DMS 273 (cell line): ENCODE data around the gene CCL3.
"Not testable (repeated sequence)": the region's sequence is repeated elsewhere in the genome, so short reads cannot be mapped to it uniquely, and the experiment has no call there.

Experiments
- DNase-seq: peaks from one replicate; lab custom pipeline; 2025; ENCODE audit not compliant: unreplicated experiment; lab: John Stamatoyannopoulos, UW

The CCL3 gene

DNA sequence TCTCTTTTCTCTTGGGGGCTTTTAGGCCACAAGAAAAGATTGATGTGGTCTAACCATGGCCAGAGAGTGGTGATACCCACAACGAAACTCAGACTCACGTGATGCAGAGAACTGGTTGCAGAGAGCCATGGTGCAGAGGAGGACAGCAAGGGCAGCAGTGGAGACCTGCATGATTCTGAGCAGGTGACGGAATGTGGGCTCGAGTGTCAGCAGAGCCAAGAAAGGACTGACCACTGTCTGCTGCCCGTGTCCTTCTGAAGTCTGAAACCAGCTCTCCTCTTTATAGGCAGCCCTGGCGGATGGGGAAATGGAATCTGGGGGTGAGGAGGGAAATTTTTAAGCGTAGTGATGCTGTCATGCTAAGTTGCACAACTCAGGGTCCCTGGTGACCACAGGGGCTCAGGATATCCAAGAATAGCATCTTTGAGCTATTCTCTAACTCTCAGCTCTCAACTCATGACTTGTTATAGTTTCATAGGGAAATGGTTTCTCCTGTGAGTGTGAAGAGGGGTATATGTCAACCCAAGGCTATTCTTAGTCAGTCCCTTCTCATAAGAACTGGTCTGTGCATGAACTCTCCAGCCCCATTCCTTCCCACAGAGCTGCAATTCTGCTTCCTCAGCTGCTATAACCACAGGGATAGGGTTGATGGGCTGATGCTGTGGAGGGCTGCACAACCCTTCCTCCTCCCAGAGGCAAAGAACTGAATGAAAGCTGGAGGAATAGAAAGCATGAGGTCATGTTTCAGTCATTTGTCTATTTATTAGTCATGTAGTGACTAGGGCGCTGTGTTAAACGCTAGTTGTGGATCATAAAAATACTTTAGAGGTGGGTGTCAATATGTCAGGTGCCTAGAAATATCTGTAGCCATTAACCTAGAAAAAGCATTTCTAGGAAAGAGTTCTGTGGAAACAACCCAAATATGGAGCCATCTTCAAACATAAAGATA, at the start of gene CCL3:
TSS of gene CCL3 (minus strand) at position 256 of the 949 bp plus-strand sequence. CDS start at position 171, 85 bp downstream.
- DNase-seq: no peak

- no peak for DNase-seq
These were observed 46.5 kb upstream of the CCL3 start for GRCh38 chr17:36136439-36136838.

DNA sequence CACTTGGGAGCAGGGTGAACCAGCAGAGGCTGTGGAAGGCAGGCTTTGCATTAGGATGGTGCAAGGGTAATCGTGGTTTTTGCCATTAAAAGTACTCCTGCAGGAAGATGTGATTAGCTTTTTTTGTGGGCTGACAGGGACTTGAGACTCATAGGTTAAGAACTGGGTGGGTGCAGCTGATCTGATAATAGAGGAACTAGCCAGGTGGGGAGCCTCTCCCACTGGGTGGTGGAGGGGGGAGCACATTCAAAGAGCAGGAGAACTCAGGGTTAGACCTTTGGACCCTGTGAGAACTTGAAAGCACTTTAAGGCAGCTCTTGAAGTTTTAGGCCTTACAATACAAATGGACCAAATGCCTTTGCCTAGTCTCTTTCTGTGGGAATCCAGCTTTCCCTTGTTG, 46.1 kb upstream of the CCL3 start:
- no peak for DNase-seq

- DNase-seq: no peak
These were observed 45.5 kb upstream of the CCL3 start for GRCh38 chr17:36135465-36135864.

DNA sequence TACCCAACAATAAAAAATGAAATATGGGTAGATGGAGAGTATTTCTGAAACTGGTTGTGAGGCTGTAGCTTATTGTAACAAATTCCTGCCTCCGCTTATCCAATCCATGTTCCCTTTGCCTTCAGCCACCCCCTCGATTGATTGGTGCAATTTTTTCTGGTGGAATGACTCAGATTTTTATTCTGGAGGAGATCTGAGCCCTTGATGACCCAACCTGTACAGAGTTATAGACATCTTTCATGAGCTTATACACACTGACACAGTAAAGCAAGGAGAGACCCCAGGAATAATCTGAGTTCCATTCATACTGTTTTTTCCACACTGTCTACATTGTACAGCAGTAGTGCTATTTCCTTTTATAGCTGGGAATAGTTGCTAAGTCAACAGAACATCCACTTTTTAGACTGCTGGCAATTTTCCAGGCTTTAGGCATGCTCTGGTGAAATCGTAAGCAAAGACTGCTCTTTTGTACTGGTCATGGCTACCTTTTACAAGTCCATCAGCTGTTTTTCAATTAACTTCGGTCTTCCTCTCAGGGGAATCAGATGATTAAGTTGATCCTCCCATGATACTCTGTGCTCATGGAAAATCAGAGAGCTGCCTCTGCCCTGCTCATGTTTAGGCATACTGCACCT, 43.8 kb upstream of the CCL3 start:
- DNase-seq: no peak

- DNase-seq: no peak
These were observed 42.5 kb upstream of the CCL3 start for GRCh38 chr17:36132421-36132831.

DNA sequence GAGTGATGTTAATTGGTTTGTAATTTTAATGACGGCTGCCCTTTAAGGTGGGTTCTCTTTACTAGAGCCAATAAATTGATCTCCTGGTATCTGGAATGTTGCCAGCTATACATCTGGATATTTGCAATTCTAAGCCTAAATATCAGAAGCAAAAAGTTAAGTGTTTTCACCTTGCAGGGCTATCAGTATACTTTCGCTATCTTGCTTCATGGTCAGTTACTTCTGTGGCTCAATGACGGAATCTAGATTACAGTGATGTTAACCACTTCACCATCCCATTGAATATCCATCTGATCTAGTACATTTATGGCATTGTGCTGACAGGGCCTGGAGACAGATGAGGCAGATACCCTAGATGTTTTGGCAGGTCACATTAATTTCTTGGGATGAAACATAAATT, 42.0 kb upstream of the CCL3 start:
- no peak for DNase-seq

- no peak for DNase-seq
These were observed 41.5 kb upstream of the CCL3 start for GRCh38 chr17:36131421-36131820.

GRCh38 chr17:36130346-36130745, 40.4 kb upstream of the CCL3 start:
- DNase-seq: no peak

GRCh38 chr17:36129616-36130015, 39.7 kb upstream of the CCL3 start:
- DNase-seq: no peak

- no peak for DNase-seq
These were observed 38.6 kb upstream of the CCL3 start for GRCh38 chr17:36128411-36128978.

- no peak for DNase-seq
These were observed 38.0 kb upstream of the CCL3 start for GRCh38 chr17:36127911-36128310.

DNA sequence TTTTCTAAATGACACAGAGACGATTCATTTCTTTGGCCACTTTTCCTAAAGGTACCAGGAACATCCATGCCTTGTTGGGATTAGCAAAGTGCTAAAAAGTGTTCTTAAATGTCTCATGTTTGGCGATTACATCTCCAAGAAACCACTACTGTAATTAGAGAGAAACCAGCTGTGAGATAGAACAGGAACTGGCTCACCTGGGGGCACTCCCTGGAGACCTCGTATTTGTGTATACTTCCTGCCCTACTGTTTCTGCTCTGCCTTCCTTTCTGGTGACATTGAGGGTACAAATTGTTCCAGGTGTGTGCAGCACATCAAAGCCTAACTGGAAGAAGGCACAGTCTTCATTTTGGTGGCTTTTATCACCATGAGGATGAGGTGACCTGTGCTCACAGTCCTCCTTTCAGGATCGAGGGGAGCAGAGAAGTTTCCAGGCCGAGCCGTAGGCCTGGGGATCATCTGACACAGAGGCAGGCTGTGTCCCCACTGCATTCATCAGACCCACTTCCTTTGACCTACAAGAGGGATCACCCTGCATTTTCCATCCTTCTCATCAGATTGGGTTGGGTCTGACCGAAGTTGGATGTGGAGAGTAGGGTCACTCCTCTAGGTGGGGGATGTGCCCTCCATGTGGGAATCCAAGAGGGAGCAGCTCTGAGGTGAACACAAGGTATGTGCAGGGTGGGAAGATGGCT, 37.4 kb upstream of the CCL3 start:
- no peak for DNase-seq

DNA sequence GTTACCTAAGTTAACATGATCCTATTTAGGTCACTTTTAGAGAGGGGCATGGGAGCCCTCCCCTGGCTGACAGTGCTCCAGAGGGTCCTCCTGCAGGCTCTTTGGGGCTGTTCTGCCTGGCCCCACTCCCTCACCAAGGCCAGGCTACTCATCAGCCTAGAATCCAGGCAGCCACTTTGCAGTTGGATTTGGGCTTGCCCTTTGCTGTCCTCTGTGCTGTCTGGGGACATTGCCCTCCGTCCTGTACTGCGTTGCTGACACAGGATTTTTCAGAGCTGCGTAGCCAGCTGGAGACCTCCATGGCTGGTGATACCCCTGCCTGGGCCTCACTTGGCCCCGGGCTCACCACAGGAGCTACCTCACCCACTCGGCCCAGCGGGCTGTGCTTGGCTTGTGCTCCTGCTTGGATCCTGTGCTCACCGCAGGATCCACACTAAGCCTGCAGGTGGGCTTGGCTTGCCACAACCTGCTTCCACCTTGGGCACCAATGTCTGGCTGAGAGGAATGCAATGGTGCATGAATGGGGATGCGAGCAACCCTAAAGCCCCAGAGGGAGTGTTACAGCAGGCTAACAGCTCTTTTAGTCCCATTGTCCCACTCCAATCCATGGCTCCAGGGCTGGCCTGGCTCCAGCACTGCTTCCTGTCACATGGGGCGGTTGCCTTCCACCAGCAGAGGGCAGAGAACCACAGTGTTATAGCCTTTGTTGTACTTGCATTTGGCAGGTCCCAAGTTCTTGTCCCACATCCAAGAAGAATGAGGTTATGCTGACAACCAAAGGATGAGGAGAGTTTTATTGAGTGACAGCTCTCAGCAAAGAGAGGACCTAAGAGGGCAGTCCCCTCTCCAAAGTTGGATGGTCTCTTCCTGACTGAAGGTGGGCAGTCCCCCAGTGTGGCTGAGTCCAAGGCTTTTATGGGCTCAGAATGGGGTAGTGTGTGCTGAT, 35.2 kb upstream of the CCL3 start:
- peak; percentile 23 for DNase-seq

- DNase-seq: no peak
These were observed 33.5 kb upstream of the CCL3 start for GRCh38 chr17:36123431-36123830.

- not testable (repeated sequence) for DNase-seq
These were observed 31.2 kb upstream of the CCL3 start for GRCh38 chr17:36121099-36121498.

DNA sequence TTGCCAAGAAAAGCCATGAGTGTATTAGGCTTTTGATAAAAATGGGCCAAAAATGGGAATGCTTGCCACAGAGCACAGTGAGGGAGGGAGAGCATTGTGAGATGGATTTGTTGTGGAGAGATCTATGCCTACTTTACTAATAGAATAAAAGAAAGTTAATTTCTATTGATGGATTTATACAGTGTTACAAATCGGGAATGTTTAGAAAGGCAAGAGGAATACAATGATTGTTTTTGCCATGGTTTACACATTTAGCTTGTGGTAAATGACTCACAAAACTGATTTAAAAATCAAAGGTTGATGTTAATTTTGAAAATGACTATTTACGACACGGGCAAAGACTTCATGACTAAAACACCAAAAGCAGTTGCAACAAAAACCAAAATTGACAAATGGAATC, 30.3 kb upstream of the CCL3 start:
- DNase-seq: no peak

DNA sequence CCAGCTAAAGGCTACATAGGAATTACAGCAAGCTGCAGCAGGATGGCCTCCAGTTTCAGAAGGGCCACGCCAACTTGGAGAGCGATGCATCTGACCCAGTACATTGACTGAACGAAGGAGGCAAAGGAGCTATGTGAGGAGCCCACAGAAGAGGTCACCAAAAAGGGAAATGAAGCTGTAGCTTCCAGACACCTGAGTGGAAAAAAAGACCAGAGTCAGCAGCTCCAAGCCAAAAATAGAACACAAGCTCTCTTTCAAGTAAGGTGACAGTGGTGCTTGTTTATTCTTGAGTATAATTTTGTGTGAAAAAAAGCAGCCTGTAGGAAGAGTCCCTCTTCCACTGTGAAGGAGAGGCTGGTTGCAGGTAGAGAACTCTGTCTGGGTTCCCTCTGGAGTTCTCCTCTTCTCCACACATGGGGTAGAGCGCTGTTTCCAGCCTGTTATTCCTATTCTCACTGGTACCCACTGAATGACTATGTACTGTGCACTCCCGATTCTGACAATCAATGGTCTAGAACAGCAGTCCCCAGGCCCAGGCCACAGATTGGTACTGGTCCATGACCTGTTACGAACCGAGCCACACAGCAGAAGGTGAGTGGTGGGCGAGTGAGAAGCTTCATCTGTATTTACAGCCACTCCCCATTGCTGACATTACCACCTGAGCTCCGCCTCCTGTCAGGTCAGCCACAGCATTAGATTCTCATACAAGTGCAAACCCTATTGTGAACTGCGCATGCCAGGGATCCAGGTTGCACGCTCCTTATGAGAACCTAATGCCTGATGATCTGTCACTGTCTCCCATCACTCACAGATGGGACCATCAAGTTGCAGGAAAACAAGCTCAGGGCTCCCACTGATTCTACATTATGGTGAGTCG, 28.8 kb upstream of the CCL3 start:
- DNase-seq: peak; percentile 13
